Measurements from ENCODE around the gene OPA3. TPM values are rescaled to one million over a fixed set of nuclear protein-coding genes. Genes with fewer than 3 reads are reported as not detected.

OPA3 gene
- total and polyA plus RNA-seq, 2 donors from 2014 or later: 8.1 to 19.1 TPM

DNA sequence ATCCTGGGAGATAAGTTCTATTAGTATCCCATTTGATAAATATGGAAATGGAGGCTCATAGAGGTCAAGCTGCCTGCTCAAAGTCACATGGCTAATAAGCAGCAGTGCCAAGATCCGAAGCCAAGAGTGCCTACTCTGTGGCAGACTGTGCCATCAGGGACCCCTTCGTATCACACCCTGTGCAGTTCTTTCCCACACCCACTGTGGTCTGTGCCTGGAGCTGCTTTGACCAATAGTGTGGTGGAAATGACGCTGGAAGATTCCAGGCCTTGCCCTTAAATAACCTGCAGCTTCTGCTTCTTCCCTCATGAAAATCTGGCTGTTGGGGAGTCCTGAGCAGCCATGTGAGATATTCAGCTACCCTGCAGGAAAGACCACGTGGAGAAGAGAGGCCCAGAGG lies 10.1 kb downstream of the OPA3 start:
- peak overlapping the region in 1 of 2 donors; percentile 22 for H3K27ac ChIP-seq (ENCODE audit: low read depth in 2 of 2, low read length in 2 of 2)
- H3K27me3 ChIP-seq (ENCODE audit: control insufficient read depth, insufficient read depth, low read length): no peaks in the 10 kb centered on the region
- no peaks in the 10 kb centered on the region for H3K9me3 ChIP-seq (ENCODE audit: control insufficient read depth in 2 of 3, insufficient read depth in 1 of 3, low read length in 3 of 3)
- no peak overlapping the region for H3K9ac ChIP-seq (ENCODE audit: low read length in 3 of 3)
- FAIRE-seq: no peak
- DNase-seq: no peak
- H3K4me1 ChIP-seq (ENCODE audit: control insufficient read depth in 2 of 3, insufficient read depth in 2 of 3, low read depth in 1 of 3, low read length in 3 of 3): peaks cover 4 to 30% (median 24%) of the 10 kb centered on the region in 3 donors
- intact Hi-C loops (cut with DNase I): no loop called here
- no peak overlapping the region for H3K4me3 ChIP-seq (ENCODE audit: low read length in 3 of 3)
- no peaks in the 10 kb centered on the region for H3K36me3 ChIP-seq (ENCODE audit: control insufficient read depth in 2 of 3, insufficient read depth in 3 of 3, low read length in 3 of 3)
- no peak for TF ChIP-seq CTCF (IDR thresholded peaks at IDR 0.05; ENCODE audit: borderline replicate concordance, extremely low read depth, insufficient read depth)

DNA sequence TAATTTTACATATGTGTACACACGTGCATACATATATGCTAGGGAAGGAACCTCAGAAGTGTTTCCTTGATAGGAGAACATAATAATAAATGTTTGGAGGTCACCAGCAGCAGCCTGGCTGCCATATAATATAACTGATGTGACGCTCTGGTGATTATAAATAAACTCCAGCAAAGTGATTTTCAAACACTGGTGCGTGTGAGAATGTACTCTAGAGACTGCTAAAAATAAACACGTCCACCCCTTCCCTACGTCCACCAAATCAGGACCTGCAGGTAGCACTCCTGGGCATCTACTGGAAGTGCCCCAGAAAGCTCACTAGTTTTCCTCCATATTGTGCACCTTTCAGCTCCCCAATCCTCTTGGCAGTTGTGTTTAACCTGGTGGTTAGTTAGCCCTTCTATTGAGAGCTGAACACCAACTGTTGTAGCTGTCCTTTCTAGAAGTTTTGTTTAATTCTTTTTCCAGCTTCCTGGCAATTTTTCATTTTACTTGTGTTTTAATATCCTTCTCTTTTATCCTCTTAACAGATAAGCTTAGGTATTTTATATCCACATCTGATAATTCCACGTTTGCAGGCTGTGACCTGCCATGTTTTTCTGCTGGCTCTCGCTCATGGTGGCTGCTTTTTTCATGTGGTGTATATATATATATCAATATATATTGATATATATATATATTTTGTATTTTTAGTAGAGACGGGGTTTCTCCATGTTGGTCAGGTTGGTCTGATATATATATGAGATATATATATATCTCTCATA lies 13.0 kb downstream of the OPA3 start:
- Histone ChIP-seq H3K4me3 (ENCODE audit: low read length in 3 of 3) (no peak overlapping the region), H3K9me3 (ENCODE audit: control insufficient read depth in 2 of 3, insufficient read depth in 1 of 3, low read length in 3 of 3) (no peaks in the 10 kb centered on the region), H3K4me1 (ENCODE audit: control insufficient read depth in 2 of 3, insufficient read depth in 2 of 3, low read depth in 1 of 3, low read length in 3 of 3) (peaks cover under 1 to 13% (median 10%) of the 10 kb centered on the region in 3 donors), H3K36me3 (ENCODE audit: control insufficient read depth in 2 of 3, insufficient read depth in 3 of 3, low read length in 3 of 3) (no peaks in the 10 kb centered on the region), H3K27ac (ENCODE audit: low read depth in 2 of 2, low read length in 2 of 2) (no peak overlapping the region), H3K9ac (ENCODE audit: low read length in 3 of 3) (no peak overlapping the region), H3K27me3 (ENCODE audit: control insufficient read depth, insufficient read depth, low read length) (no peaks in the 10 kb centered on the region)
- intact Hi-C loops (cut with DNase I): no loop called here
- DNase-seq (no peak), FAIRE-seq (no peak)
- no peak for TF ChIP-seq CTCF (IDR thresholded peaks at IDR 0.05; ENCODE audit: borderline replicate concordance, extremely low read depth, insufficient read depth)

- FAIRE-seq: no peak
- Histone ChIP-seq H3K4me1 (ENCODE audit: control insufficient read depth in 2 of 3, insufficient read depth in 2 of 3, low read depth in 1 of 3, low read length in 3 of 3) (peaks cover 0 to 10% (median 6%) of the 10 kb centered on the region in 3 donors), H3K9me3 (ENCODE audit: control insufficient read depth in 2 of 3, insufficient read depth in 1 of 3, low read length in 3 of 3) (no peaks in the 10 kb centered on the region), H3K36me3 (ENCODE audit: control insufficient read depth in 2 of 3, insufficient read depth in 3 of 3, low read length in 3 of 3) (no peaks in the 10 kb centered on the region), H3K27me3 (ENCODE audit: control insufficient read depth, insufficient read depth, low read length) (no peaks in the 10 kb centered on the region), H3K9ac (ENCODE audit: low read length in 3 of 3) (no peak overlapping the region), H3K27ac (ENCODE audit: low read depth in 2 of 2, low read length in 2 of 2) (no peak overlapping the region), H3K4me3 (ENCODE audit: low read length in 3 of 3) (no peak overlapping the region)
- intact Hi-C loops (cut with DNase I): no loop called here
- peak; percentile 67 for TF ChIP-seq CTCF (IDR thresholded peaks at IDR 0.05; ENCODE audit: borderline replicate concordance, extremely low read depth, insufficient read depth)
- peak in 1 of 5 donors; percentile 37 for DNase-seq
Measured at GRCh38 chr19:45569619-45570421, 14.8 kb downstream of the OPA3 start.
